ENCODE data around the gene IGSF22.

Gene IGSF22

DNA sequence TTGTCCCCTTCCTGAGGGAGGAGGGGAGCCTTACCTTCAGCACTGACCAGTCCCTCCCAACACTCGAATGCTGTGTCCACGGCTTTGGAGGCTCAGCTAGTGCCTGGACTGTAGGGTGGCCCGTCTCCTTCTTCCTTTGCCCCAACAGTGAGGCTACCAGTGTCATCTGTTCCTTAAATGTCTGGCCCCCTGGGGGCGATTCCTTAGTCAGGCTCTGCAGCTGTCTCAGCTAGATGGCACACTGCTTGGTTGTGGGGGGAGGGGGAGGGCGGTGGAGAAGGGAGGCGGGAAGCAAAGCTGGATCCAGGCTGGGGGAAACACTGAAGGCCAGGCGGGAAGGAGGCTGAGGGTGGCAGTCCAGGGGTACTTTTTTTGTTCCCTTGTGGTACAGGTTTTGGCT is at the start of gene IGSF22:
TSS of gene IGSF22 (minus strand) at position 149 of the 400 bp plus-strand sequence. CDS start 1,952 bp downstream, outside the sequence.
- DNase-seq, result no peak
- no peak for TF ChIP-seq GATA1 (IDR thresholded peaks at IDR 0.05; ENCODE audit: low read depth, low read length)
- no peak for TF ChIP-seq POLR2A (IDR thresholded peaks at IDR 0.05; ENCODE audit: low read length)

DNA sequence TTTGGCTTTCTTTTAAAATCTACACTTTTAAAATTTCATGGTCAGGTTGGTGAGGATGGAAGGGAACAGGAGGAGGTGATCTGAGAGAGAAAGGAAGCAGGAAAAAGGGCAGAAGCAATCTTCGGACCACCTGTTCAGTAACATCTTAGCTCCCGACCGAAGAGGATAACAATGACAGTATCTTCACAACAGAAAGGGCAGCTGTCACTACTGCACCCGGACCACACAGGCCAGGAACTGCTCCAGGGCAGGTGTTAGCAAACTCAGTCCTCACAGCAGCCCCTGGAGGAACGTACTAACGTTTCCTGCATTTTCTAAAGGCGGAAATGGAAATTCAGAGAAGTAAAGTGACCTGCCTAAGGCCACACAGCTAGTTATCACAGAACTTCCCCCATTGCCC is 48.8 kb upstream of the IGSF22 start:
- no peak for DNase-seq
- TF ChIP-seq GATA1 (IDR thresholded peaks at IDR 0.05; ENCODE audit: low read depth, low read length) (no peak), POLR2A (IDR thresholded peaks at IDR 0.05; ENCODE audit: low read length) (no peak)

- TF ChIP-seq GATA1 (IDR thresholded peaks at IDR 0.05; ENCODE audit: low read depth, low read length), result no peak
- TF ChIP-seq POLR2A (IDR thresholded peaks at IDR 0.05; ENCODE audit: low read length), result no peak
- no peak for DNase-seq
These were observed 47.7 kb upstream of the IGSF22 start for GRCh38 chr11:18773681-18774080.

GRCh38 chr11:18773104-18773503 is 47.1 kb upstream of the IGSF22 start:
- no peak for TF ChIP-seq POLR2A (IDR thresholded peaks at IDR 0.05; ENCODE audit: low read length)
- no peak for TF ChIP-seq GATA1 (IDR thresholded peaks at IDR 0.05; ENCODE audit: low read depth, low read length)
- DNase-seq, result no peak

DNA sequence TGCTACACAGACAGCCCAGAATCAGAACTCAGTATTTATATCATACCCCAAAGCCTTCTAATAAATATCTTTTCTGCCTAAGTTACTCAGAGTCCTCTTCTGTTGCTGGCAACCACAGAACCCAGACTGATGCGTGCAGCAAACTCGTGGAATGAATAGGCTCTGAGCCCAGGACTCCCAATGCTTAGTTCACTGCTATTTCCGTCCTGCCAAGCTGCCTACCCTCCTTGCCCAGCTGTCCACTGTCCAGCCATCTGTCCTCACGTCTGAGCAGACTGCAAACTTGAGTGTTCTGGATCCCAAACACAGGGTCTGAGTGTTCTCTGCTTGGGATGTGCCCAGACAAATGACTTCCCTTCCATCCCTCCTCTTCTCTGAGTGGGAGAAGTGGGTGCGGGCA is 46.2 kb upstream of the IGSF22 start:
- TF ChIP-seq GATA1 (IDR thresholded peaks at IDR 0.05; ENCODE audit: low read depth, low read length) (no peak), POLR2A (IDR thresholded peaks at IDR 0.05; ENCODE audit: low read length) (no peak)
- no peak for DNase-seq

- TF ChIP-seq POLR2A (IDR thresholded peaks at IDR 0.05; ENCODE audit: low read length) (no peak), GATA1 (IDR thresholded peaks at IDR 0.05; ENCODE audit: low read depth, low read length) (no peak)
- DNase-seq, result no peak
These were observed 45.5 kb upstream of the IGSF22 start for GRCh38 chr11:18771266-18772035.

DNA sequence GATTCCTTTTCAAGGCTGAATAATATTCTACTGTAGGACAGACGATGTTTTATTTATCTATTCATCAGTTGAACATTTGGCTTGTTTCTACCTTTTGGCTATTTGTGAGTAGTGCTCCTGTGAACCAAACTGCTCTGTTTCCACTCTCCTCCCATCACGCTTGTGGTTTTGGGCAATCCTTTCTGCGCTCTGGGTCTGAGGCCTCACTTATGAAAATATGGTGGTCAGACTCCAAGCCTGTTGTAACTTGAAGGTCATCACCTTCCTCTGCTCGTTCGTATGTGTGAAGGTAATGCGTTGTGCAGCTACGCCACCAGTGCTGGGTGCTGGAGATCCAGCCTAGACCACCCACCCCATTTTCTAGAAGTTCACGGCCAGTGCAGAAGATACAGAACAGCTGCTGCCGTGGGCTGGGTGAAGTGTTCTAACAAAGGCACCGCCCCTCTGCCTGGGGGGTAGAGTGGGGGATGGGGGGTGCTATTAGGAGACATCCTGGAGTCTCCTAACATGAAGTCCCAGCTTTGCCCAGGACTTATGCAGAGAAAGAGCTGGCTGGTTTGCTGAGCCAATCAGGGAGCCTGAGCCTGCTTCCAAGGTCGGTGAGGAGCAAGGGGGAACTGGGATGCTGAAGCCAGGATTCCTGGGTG is 44.6 kb upstream of the IGSF22 start:
- no peak for DNase-seq
- TF ChIP-seq POLR2A (IDR thresholded peaks at IDR 0.05; ENCODE audit: low read length) (no peak), GATA1 (IDR thresholded peaks at IDR 0.05; ENCODE audit: low read depth, low read length) (no peak)

- no peak for DNase-seq
- no peak for TF ChIP-seq GATA1 (IDR thresholded peaks at IDR 0.05; ENCODE audit: low read depth, low read length)
- TF ChIP-seq POLR2A (IDR thresholded peaks at IDR 0.05; ENCODE audit: low read length), result no peak
These were observed 43.9 kb upstream of the IGSF22 start for GRCh38 chr11:18769802-18770456.

GRCh38 chr11:18768978-18769377 is 43.0 kb upstream of the IGSF22 start:
- no peak for TF ChIP-seq GATA1 (IDR thresholded peaks at IDR 0.05; ENCODE audit: low read depth, low read length)
- TF ChIP-seq POLR2A (IDR thresholded peaks at IDR 0.05; ENCODE audit: low read length), result no peak
- no peak for DNase-seq

- no peak for DNase-seq
- no peak for TF ChIP-seq GATA1 (IDR thresholded peaks at IDR 0.05; ENCODE audit: low read depth, low read length)
- TF ChIP-seq POLR2A (IDR thresholded peaks at IDR 0.05; ENCODE audit: low read length), result no peak
These were observed 42.5 kb upstream of the IGSF22 start for GRCh38 chr11:18768472-18768901.

- DNase-seq, result no peak
- TF ChIP-seq POLR2A (IDR thresholded peaks at IDR 0.05; ENCODE audit: low read length) (no peak), GATA1 (IDR thresholded peaks at IDR 0.05; ENCODE audit: low read depth, low read length) (no peak)
These were observed 40.0 kb upstream of the IGSF22 start for GRCh38 chr11:18766015-18766414.

DNA sequence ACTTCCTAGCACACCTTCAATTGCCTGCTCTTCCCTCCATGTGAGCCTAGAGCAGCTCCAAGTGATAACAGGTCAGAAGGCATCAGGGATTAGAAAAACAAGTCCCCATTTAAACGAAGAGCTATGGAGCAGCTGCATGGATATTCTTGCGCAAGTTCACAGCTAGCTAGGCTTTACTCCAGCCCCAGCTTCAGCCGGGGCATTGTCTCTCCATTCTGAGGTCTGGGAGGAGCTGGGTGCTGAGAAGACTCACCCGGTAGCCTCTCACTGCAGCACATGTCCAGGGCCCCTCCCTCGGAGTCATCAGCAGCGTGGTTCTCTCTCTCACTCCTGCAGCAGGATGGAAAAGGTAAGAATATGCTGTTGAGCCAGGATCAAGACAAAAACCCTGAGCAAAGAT is 39.6 kb upstream of the IGSF22 start:
- no peak for DNase-seq
- TF ChIP-seq GATA1 (IDR thresholded peaks at IDR 0.05; ENCODE audit: low read depth, low read length), result no peak
- TF ChIP-seq POLR2A (IDR thresholded peaks at IDR 0.05; ENCODE audit: low read length), result no peak

DNA sequence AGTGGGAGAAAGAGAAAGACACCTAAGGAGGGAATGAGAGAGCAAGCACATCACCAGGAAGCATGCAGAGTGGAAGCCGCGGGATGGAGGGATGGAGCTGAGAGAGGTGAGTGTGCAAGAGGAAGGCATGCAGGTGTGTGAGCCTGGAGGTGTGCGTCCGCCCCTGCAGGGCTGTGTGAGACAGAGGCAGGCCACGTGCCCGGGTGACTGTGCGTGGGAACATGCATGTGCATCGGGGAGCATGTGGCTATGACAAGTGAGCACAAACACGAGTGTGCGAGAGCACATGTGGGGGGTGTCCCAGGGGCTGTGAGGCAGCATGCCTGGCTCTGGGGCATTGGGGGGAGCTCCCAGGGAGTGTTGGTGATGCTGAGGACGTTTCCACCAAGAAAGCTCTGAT is 35.8 kb upstream of the IGSF22 start:
- TF ChIP-seq POLR2A (IDR thresholded peaks at IDR 0.05; ENCODE audit: low read length), result no peak
- TF ChIP-seq GATA1 (IDR thresholded peaks at IDR 0.05; ENCODE audit: low read depth, low read length), result no peak
- no peak for DNase-seq

GRCh38 chr11:18761144-18761543 is 35.2 kb upstream of the IGSF22 start:
- DNase-seq, result no peak
- no peak for TF ChIP-seq GATA1 (IDR thresholded peaks at IDR 0.05; ENCODE audit: low read depth, low read length)

Measured in erythroblast (primary cell).